Stimulated activated CD4-positive, alpha-beta T cell treated with anti-CD3 and anti-CD28 coated beads, Interleukin-2, amount 100 ng/mL, for 24 hours (primary cell): ENCODE data around the gene CCDC197.

Source experiments
- DNase-seq, 2 donors: peaks; one replicate each; pipeline ENCODE4 v3.0.0-alpha.2; 2020

Gene CCDC197

GRCh38 chr14:93980456-93981201, 16.5 kb upstream of the CCDC197 start:
- no peak for DNase-seq

GRCh38 chr14:93981316-93982229, 15.5 kb upstream of the CCDC197 start:
- DNase-seq, result no peak

GRCh38 chr14:93982230-93983007, 14.7 kb upstream of the CCDC197 start:
- no peak for DNase-seq

GRCh38 chr14:93984070-93984469, 13.0 kb upstream of the CCDC197 start:
- DNase-seq, result no peak

GRCh38 chr14:93984987-93985410, 12.1 kb upstream of the CCDC197 start:
- DNase-seq, result no peak

GRCh38 chr14:93986955-93987354, 10.1 kb upstream of the CCDC197 start:
- DNase-seq, result no peak

- DNase-seq, result no peak
These were observed 9.7 kb upstream of the CCDC197 start for GRCh38 chr14:93987376-93987775.

- no peak for DNase-seq
These were observed 9.2 kb upstream of the CCDC197 start for GRCh38 chr14:93987815-93988476.

- DNase-seq, result no peak
These were observed 7.2 kb upstream of the CCDC197 start for GRCh38 chr14:93989939-93990338.

GRCh38 chr14:93991212-93991611, 5.9 kb upstream of the CCDC197 start:
- DNase-seq, result no peak

GRCh38 chr14:93991649-93992048, 5.5 kb upstream of the CCDC197 start:
- DNase-seq, result no peak

- no peak for DNase-seq
These were observed 3.7 kb upstream of the CCDC197 start for GRCh38 chr14:93993382-93993781.

- peak; percentile 68 for DNase-seq
These were observed 2.0 kb upstream of the CCDC197 start for GRCh38 chr14:93994919-93995682.

- DNase-seq, result no peak
These were observed 888 bp upstream of the CCDC197 start for GRCh38 chr14:93996130-93996695.

- no peak for DNase-seq
These were observed 1.1 kb downstream of the CCDC197 start for GRCh38 chr14:93997916-93998870.

- DNase-seq, result no peak
These were observed 1.8 kb downstream of the CCDC197 start for GRCh38 chr14:93998871-93999403.

- DNase-seq, result no peak
These were observed 2.5 kb downstream of the CCDC197 start for GRCh38 chr14:93999573-93999972.

GRCh38 chr14:94000267-94000666, 3.2 kb downstream of the CCDC197 start:
- DNase-seq, result no peak

- DNase-seq, result no peak
These were observed 3.9 kb downstream of the CCDC197 start for GRCh38 chr14:94001016-94001415.
